Small intestine (tissue), 7 donors: ENCODE results near the gene CACNA2D3. TPM values are rescaled to one million over a fixed set of nuclear protein-coding genes. Genes with fewer than 3 reads are reported as not detected.

Experiments used
- DNase-seq, 2 donors: peaks; one replicate each; pipeline versions ENCODE4 v3.0.0 to v3.0.0-alpha.2; 2013
- FAIRE-seq: peaks from 2 replicates; lab custom pipeline; 2012; peaks lifted over from hg19 to GRCh38; lab: Jason Lieb, UNC
- H3K27ac ChIP-seq, 3 donors: one replicate each; pipeline ENCODE4 v1.5.1; 2013; ENCODE audit warnings: low read length in 2 of 3, mild to moderate bottlenecking in 2 of 3, control low read depth in 1 of 3, inconsistent platforms in 1 of 3, low read depth in 1 of 3, moderate library complexity in 1 of 3
- H3K27me3 ChIP-seq, 3 donors: one replicate each; pipeline ENCODE4 v1.6.1; 2013; ENCODE audit warnings: low read length in 3 of 3, inconsistent platforms in 1 of 3; ENCODE audit not compliant: control insufficient read depth in 3 of 3, insufficient read depth in 3 of 3
- H3K36me3 ChIP-seq, 3 donors: one replicate each; pipeline ENCODE4 v1.6.1; 2013; ENCODE audit warnings: low read length in 3 of 3, inconsistent platforms in 1 of 3, low read depth in 1 of 3, mild to moderate bottlenecking in 1 of 3, moderate library complexity in 1 of 3; ENCODE audit not compliant: control insufficient read depth in 3 of 3, insufficient read depth in 2 of 3
- H3K4me1 ChIP-seq, 3 donors: one replicate each; pipeline ENCODE4 v1.6.1; 2013; ENCODE audit warnings: low read length in 2 of 3, inconsistent platforms in 1 of 3, low read depth in 1 of 3, mild to moderate bottlenecking in 1 of 3, moderate library complexity in 1 of 3; ENCODE audit not compliant: control insufficient read depth in 3 of 3, insufficient read depth in 2 of 3
- H3K4me3 ChIP-seq, 3 donors: one replicate each; pipeline ENCODE4 v1.5.1; 2013; ENCODE audit warnings: low read length in 3 of 3, control low read depth in 1 of 3, inconsistent platforms in 1 of 3, low read depth in 1 of 3, mild to moderate bottlenecking in 1 of 3, moderate library complexity in 1 of 3
- H3K9me3 ChIP-seq, 2 donors: one replicate each; pipeline ENCODE4 v1.6.1; 2013; ENCODE audit warnings: low read depth in 1 of 2, low read length in 1 of 2; ENCODE audit not compliant: control insufficient read depth in 2 of 2, insufficient read depth in 1 of 2
- WGBS, 3 donors: extraction: QIAGEN DNeasy Blood & Tissue Kit; methylation state at CpG; one replicate each; pipeline ENCODE4 v1.1.7; 2013; 5-methylcytosine and 5-hydroxymethylcytosine counted together
- polyA plus RNA-seq, 4 donors: library from polyadenylated mRNA; stranded (reverse) in 3 of 4; unstranded in 1 of 4; fragments of 200-250 nt in 3 of 4; fragments of 120-200 nt in 1 of 4; gene quantifications; one replicate each; pipeline versions ENCODE4 v1.2.1 to v1.2.3, GENCODE V29; 2013
- donor health status: healthy with polysubstance abuse.
- donor health status: control.
- donor health status: control.
- donor health status: Bipolar disorder and iron deficiency.
- donor health status: healthy.

Gene CACNA2D3
- polyA plus RNA-seq, 4 donors, result 0.27 to 0.61 TPM; not detected in 2

DNA sequence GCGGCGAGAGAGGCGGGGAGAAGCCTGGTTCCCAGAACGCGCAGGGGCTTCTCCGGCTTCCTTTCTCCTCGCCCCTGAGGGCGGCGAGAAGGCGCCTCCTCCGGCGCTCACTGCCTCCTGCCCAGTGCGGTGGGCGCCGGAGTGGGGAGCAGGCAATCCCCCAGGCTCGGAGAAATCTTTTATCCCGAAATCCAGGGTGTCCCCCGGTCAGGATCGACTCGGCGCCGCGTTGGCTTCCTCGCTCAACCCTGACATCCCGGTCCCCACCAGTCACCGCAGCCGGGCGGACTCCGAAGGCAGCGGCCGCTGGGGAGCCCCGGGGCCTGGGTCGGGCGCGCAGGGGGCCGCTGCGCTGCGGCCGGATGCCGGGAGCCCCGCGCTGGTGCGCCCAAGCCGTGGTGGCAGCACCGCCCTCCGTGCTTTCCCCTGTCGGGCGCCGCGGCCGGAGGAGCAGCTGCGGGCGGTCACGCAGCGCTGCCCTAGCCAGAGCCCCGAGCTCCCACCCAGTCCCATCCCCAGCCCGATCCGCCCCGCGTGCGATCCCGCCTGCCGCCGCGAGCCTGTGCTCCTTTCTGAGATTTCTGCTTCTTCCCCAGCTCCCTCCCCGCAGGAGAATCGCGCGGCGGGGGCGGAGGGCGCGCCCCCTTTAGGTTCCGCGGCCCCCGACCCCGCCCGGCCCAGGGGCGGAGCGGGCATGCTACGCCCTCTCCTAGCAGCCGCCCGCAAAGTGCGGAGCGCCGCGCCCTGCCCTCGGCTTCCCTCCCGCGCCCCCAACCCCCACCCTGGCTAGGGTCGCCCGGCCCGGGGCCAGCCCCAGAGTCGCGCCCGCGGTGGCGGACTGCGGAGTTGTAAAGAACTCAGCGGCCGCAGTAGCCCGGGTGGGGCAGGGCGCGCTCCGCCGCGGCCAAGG, 683 bp upstream of the CACNA2D3 start:
- peaks cover 0 to 10% (median 0%) of the 10 kb centered on the region in 3 donors for H3K4me1 ChIP-seq
- H3K4me3 ChIP-seq, result peak overlapping the region in 2 of 3 donors; percentile 15 to 48
- FAIRE-seq (no peak), DNase-seq (peak in 1 of 2 donors; percentile 23)
- no peaks in the 10 kb centered on the region for H3K36me3 ChIP-seq
- H3K9me3 ChIP-seq, result no peaks in the 10 kb centered on the region
- peaks cover 18 to 51% (median 21%) of the 10 kb centered on the region in 3 donors for H3K27me3 ChIP-seq
- WGBS, 3 donors, result 1 to 5% (median 3%) methylated on average over 71 to 107 of the region's 107 CpGs
- H3K27ac ChIP-seq, result no peak overlapping the region

DNA sequence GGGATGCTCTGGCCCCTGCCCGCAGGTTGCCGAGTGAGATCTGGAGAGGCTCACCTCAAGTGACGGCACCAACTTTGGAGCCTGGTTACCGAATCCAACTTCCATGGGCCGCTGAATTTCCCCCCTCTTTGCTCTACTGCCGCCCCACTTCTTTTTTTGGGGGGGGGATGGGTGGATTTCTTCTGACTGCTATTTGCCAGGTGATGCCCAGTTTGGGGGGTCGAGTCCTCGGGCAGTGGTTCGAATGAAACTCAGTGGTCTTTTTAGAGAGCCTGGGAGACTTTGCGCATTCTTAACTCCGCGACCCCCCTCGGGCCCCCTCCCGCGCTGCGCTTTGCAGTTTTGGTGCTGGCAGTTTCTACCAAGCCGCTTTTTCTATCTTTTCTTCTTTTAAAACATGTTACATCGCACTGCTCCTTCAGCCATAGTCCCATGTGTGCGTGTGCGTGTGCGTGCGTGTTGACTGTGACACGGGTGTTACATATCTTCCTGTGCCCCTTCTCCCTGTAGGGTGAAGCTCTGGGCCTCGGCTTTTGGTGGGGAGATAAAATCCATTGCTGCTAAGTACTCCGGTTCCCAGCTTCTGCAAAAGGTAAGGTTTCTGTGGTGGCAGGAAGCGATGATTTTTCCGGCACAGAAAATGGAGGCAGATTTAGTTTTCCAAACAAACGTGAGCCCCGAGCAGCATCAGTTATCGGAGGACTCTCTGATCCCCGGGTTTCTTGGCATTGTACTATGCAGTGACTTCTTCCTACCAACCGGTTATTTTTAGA, 837 bp downstream of the CACNA2D3 start:
- Histone ChIP-seq H3K27ac (no peak overlapping the region), H3K36me3 (no peaks in the 10 kb centered on the region), H3K9me3 (no peaks in the 10 kb centered on the region), H3K4me3 (no peak overlapping the region), H3K4me1 (peaks cover 0 to 10% (median 0%) of the 10 kb centered on the region in 3 donors), H3K27me3 (peaks cover 18 to 52% (median 21%) of the 10 kb centered on the region in 3 donors)
- DNase-seq, result no peak
- no peak for FAIRE-seq
- 3 to 7% (median 6%) methylated on average over 32 of the region's 32 CpGs for WGBS, 3 donors

DNA sequence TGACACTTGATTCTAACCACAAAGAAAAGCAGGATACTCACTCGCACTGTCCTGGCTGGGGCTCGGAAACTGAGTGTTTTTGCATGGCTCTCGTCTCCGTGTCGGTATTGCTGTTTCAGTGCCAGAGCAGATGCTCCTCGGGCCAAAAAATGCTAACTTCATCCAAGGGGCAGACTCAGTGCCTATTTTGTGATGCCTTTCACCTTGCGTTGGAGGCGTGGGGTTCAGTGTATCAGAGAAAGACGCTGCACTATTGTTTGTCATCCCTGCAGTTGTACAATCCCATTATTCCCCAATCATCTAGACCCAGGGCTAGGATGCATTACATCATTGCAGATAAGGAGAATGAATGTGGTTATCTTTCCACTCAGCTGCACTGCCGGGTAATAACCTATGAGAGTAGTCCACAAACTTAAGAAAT, 1.4 kb downstream of the CACNA2D3 start:
- Histone ChIP-seq H3K27ac (no peak overlapping the region), H3K4me1 (peaks cover 0 to 10% (median 0%) of the 10 kb centered on the region in 3 donors), H3K9me3 (no peaks in the 10 kb centered on the region), H3K36me3 (no peaks in the 10 kb centered on the region), H3K4me3 (no peak overlapping the region), H3K27me3 (peaks cover 18 to 52% (median 21%) of the 10 kb centered on the region in 3 donors)
- FAIRE-seq, result no peak
- WGBS, 3 donors, result 5 to 9% (median 6%) methylated on average over 10 of the region's 10 CpGs
- DNase-seq, result no peak

DNA sequence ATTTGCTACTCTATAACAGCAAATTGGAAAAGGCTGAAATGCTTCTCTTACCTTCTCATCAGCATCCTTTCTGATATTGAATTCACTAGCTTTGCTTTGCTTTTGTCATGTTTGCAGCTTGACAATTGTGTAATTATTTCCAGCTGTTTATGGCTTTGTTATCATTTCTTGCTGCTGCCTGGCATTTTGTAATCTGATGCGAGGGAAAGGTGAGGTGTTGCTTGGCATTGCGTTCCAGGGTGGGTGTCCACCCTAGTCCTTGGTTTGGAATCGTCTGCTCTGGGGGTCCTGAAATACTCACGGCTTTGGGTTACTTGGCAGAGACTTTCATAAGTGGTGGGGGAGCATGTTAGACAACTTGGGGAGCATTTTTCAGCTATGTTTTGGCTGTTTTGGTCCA, 2.9 kb downstream of the CACNA2D3 start:
- Histone ChIP-seq H3K27me3 (peaks cover 14 to 40% (median 21%) of the 10 kb centered on the region in 3 donors), H3K4me1 (peaks cover 0 to 10% (median 0%) of the 10 kb centered on the region in 3 donors), H3K36me3 (no peaks in the 10 kb centered on the region), H3K4me3 (no peak overlapping the region), H3K9me3 (no peaks in the 10 kb centered on the region), H3K27ac (no peak overlapping the region)
- 16 to 36% (median 30%) methylated on average over 4 of the region's 4 CpGs for WGBS, 3 donors
- no peak for FAIRE-seq
- DNase-seq, result no peak

DNA sequence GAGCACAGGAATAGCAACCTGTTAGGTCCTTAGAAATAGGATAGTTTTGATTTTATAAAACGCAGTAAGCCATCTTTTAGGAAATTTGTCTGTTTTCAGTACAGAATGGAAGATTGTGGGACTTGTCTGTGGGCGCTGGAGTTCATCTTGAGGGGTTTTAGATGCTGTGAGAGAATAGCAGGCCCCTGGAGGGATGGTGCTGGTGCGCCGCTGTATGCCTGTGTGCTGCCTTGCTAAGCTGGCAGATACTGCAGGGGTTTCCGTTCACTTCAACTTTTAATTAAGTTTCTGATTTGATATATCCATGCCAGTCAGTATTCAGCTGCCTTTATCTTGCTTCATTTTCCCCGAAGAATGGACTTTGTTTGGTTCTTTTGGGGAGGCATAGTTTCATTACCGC, 4.2 kb downstream of the CACNA2D3 start:
- Histone ChIP-seq H3K27me3 (peaks cover 3 to 28% (median 16%) of the 10 kb centered on the region in 3 donors), H3K36me3 (no peaks in the 10 kb centered on the region), H3K4me3 (no peak overlapping the region), H3K9me3 (no peaks in the 10 kb centered on the region), H3K27ac (no peak overlapping the region), H3K4me1 (no peaks in the 10 kb centered on the region)
- DNase-seq, result no peak
- WGBS, 3 donors, result 69 to 87% (median 73%) methylated on average over 7 of the region's 7 CpGs
- FAIRE-seq, result no peak

DNA sequence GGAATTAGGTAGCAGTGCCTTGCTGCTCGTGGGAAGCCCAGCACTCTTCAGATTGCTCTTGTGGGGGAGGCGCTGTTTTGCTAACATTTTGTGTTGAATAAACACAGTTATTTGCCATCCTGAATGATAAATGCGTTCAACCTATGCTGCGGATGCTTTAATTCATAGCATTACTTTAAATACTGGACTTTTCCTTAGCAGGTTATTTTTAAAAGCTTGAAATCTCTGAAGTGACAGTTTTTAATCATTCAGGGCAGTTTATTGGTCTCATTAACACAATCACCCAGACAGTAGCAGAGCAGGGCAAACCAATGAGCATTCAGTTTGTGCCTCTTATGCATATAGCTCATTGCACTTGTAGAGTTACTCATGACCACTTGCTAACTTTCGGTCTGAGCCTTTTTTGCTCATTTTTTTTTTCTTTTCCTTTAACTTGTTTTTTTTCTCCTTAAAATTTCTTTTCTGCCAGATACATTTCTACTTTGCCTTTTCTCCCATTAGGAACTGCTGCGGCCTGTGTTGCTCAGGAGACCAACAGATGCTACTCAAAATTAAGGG, 5.2 kb downstream of the CACNA2D3 start:
- WGBS, 3 donors, result 77 to 79% (median 78%) methylated on average over 6 of the region's 6 CpGs
- FAIRE-seq, result no peak

DNA sequence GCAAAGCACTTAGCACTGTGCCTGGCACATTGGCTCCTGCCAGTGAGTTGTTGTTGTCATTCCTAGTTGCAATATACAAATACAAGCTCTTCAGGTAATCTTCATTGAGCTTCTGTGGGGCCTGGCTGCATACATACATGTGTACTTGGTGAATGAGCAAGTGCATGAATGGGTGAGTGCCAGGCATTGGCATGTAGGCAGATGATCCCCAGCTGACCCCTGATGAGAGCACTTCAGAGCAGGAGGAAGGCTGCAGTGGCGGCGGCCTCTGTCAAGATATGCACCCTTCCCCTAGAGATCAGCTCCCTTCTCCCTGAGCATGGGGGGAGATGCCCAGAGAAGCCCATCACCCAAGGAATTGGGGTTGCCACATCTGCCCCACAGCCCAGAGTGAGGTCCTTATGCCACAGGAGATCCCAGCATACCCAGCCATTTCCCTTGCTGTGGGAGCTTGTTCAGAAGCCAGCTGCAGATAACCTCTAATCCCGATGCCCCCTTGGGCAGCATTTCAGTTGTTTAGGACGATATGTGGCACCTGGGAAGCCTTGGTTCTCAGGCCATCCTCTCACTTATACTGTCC, 8.8 kb downstream of the CACNA2D3 start:
- H3K4me3 ChIP-seq, result no peak overlapping the region
- no peak for FAIRE-seq
- no peaks in the 10 kb centered on the region for H3K36me3 ChIP-seq
- 82 to 88% (median 84%) methylated on average over 4 of the region's 4 CpGs for WGBS, 3 donors
- H3K27ac ChIP-seq, result no peak overlapping the region
- no peak for DNase-seq
- H3K27me3 ChIP-seq, result peaks cover 0 to 4% (median 0%) of the 10 kb centered on the region in 3 donors
- no peaks in the 10 kb centered on the region for H3K9me3 ChIP-seq
- no peaks in the 10 kb centered on the region for H3K4me1 ChIP-seq

More for the DNA sequence above, 5.2 kb downstream of the CACNA2D3 start:
- H3K27ac ChIP-seq, result no peak overlapping the region
- no peak for DNase-seq
- H3K4me1 ChIP-seq, result no peaks in the 10 kb centered on the region
- H3K4me3 ChIP-seq, result no peak overlapping the region
- peaks cover 3 to 28% (median 7%) of the 10 kb centered on the region in 3 donors for H3K27me3 ChIP-seq
- H3K36me3 ChIP-seq, result no peaks in the 10 kb centered on the region
- no peaks in the 10 kb centered on the region for H3K9me3 ChIP-seq

DNA sequence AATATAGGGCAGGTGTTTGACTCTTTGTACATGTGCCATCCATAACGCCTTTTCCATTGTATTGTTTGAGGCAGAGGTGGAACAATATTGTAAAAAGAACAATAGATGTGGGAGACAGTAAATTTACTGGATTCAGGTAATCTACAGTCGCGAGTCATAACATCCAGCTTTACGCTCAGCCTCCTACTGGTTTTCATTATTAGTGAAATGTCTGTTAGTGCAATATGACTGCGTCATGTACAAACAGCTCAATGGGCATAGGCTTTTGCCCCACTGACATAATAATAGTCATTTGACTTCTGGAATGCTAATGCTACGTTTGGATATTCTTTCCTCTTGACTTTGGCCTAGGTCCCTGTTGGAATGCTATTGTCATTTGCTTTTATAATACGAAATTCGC, 9.5 kb downstream of the CACNA2D3 start:
- peaks cover 0 to 3% (median 0%) of the 10 kb centered on the region in 3 donors for H3K27me3 ChIP-seq
- no peaks in the 10 kb centered on the region for H3K36me3 ChIP-seq
- H3K4me3 ChIP-seq, result no peak overlapping the region
- no peaks in the 10 kb centered on the region for H3K4me1 ChIP-seq
- DNase-seq, result no peak
- no peak for FAIRE-seq
- H3K27ac ChIP-seq, result no peak overlapping the region
- 70 to 77% (median 72%) methylated on average over 8 of the region's 8 CpGs for WGBS, 3 donors
- no peaks in the 10 kb centered on the region for H3K9me3 ChIP-seq
